Caco-2 (cell line): Measurements from ENCODE around the gene RRAGD. TPM values are rescaled to one million over a fixed set of nuclear protein-coding genes. Genes with fewer than 3 reads are reported as not detected.
"Not testable (repeated sequence)": the region's sequence is repeated elsewhere in the genome, so short reads cannot be mapped to it uniquely, and the experiment has no call there.

Experiments used
- BruUV-seq: library from RNA; stranded (reverse); fragments of 400-500 nt; replicated peaks from 2 replicates; lab custom pipeline; 2021; lab: Mats Ljungman, UMichigan
- CTCF ChIA-PET: fragments of 300-600 bp; sonication (Branson Sonifier 250); formaldehyde crosslinking; loops from one replicate; lab custom pipeline; 2022; ENCODE audit warnings: antibody characterized with exemption; lab: Charles Lee
- POLR2A ChIA-PET: fragments of 300-600 bp; sonication (Branson Sonifier 250); formaldehyde crosslinking; loops from one replicate; lab custom pipeline; 2022; ENCODE audit warnings: antibody characterized with exemption; lab: Charles Lee
- DNase-seq, 2 experiments: peaks; one replicate each; pipeline versions ENCODE4 v3.0.0 to v3.0.0-alpha.2; 2020 to 2022
- H3K27me3 ChIP-seq: replicated peaks from 2 replicates; pipeline ENCODE4 v1.6.0; 2011; ENCODE audit warnings: low read length; ENCODE audit not compliant: control insufficient read depth, insufficient read depth
- H3K36me3 ChIP-seq: 2 replicates; pipeline ENCODE4 v1.5.1; 2011; ENCODE audit warnings: low read length; ENCODE audit not compliant: control insufficient read depth, insufficient read depth
- H3K4me1 ChIP-seq: fragments of 250-450 bp; sonication (Bioruptor Pico); 2 replicates; pipeline ENCODE4 v1.5.1; 2020; ENCODE audit warnings: mild to moderate bottlenecking
- H3K4me3 ChIP-seq: 2 replicates; pipeline ENCODE4 v1.5.1; 2011; ENCODE audit warnings: low read depth, mild to moderate bottlenecking, control low read depth, low read length
- H3K9me3 ChIP-seq: fragments of 250-450 bp; sonication (Bioruptor Pico); 2 replicates; pipeline ENCODE4 v1.5.1; 2020; ENCODE audit warnings: mild to moderate bottlenecking, moderate library complexity
- H3K27ac Mint-ChIP-seq: one replicate; pipeline ENCODE4 v1.8.0; 2022; ENCODE audit warnings: mixed read lengths; ENCODE audit not compliant: unreplicated experiment
- H3K27me3 Mint-ChIP-seq: one replicate; pipeline ENCODE4 v1.8.0; 2022; ENCODE audit warnings: mixed read lengths; ENCODE audit not compliant: insufficient read depth, unreplicated experiment
- H3K36me3 Mint-ChIP-seq: one replicate; pipeline ENCODE4 v1.8.0; 2022; ENCODE audit warnings: mild to moderate bottlenecking, mixed read lengths; ENCODE audit not compliant: insufficient read depth, unreplicated experiment
- H3K4me1 Mint-ChIP-seq: one replicate; pipeline ENCODE4 v1.8.0; 2022; ENCODE audit warnings: low read depth, mixed read lengths; ENCODE audit not compliant: unreplicated experiment
- H3K4me3 Mint-ChIP-seq: one replicate; pipeline ENCODE4 v1.8.0; 2022; ENCODE audit warnings: mild to moderate bottlenecking, moderate library complexity, mixed read lengths; ENCODE audit not compliant: unreplicated experiment
- H3K9me3 Mint-ChIP-seq: one replicate; pipeline ENCODE4 v1.8.0; 2022; ENCODE audit warnings: mixed read lengths; ENCODE audit not compliant: unreplicated experiment
- CTCF ChIP-seq, 2 experiments: fragments of 200-600 bp in 1 of 2; IDR thresholded peaks; 1 replicate in 1 of 2; 2 replicates in 1 of 2; pipeline versions ENCODE4 v1.5.1 to v1.8.0; 2011 to 2022; ENCODE audit warnings: antibody characterized with exemption in 1 of 2, control low read depth in 1 of 2, inconsistent platforms in 1 of 2, low read depth in 1 of 2, low read length in 1 of 2, mild to moderate bottlenecking in 1 of 2, moderate library complexity in 1 of 2; ENCODE audit not compliant: insufficient read depth in 1 of 2, severe bottlenecking in 1 of 2, unreplicated experiment in 1 of 2
- intact Hi-C: fragments of 100-400 bp; cut with micrococcal nuclease; formaldehyde crosslinking; loops from one replicate; pipeline ENCODE4 v1.10.0; 2022; ENCODE audit not compliant: unreplicated experiment
- total RNA-seq: library from RNA; stranded (reverse); gene quantifications from 2 replicates; pipeline ENCODE4 v1.2.3, GENCODE V29; 2022

The RRAGD gene
- total RNA-seq, 1 experiment from 2014 or later = 8.0 TPM

DNA sequence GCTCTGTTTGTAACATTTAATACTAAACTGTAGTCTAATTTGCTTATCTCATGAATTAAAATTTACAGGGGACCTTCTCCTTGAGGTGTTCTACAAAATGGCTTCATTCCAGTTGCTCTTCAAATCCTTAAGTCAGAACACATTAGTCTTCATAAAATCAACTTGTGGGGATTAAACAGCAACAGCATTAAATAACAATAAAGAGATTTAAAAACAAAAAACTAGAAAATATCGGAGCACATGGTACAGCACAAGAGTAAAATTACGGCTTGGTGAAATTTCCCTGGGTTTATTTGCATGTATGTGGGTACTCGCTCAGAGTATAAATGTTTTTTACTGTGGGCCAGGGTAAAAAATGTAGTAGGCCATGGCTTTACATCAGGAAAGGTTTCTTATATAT, 12.0 kb downstream of the RRAGD start:
- no peak for TF ChIP-seq CTCF (IDR thresholded peaks at IDR 0.05; ENCODE audit: insufficient read depth in 1 of 2, low read depth in 1 of 2, low read length in 1 of 2, severe bottlenecking in 1 of 2, unreplicated experiment in 1 of 2)
- ChIA-PET CTCF (no interaction called here), POLR2A (no interaction called here)

GRCh38 chr6:89398762-89399525, 13.1 kb downstream of the RRAGD start:
- DNase-seq = no peak
- no peak overlapping the region for H3K4me3 ChIP-seq
- H3K4me1 ChIP-seq = no peaks in the 10 kb centered on the region
- no peaks in the 10 kb centered on the region for H3K36me3 ChIP-seq
- no peaks in the 10 kb centered on the region for H3K9me3 ChIP-seq
- Mint-ChIP-seq H3K27me3 (no peaks in the 10 kb centered on the region), H3K27ac (no peak overlapping the region), H3K9me3 (no peaks in the 10 kb centered on the region), H3K36me3 (no peaks in the 10 kb centered on the region), H3K4me3 (no peak overlapping the region), H3K4me1 (no peaks in the 10 kb centered on the region)
- POLR2A ChIA-PET = no interaction called here
- no peaks in the 10 kb centered on the region for H3K27me3 ChIP-seq
- intact Hi-C loops = no loop called here
- CTCF ChIA-PET = no interaction called here
- no TSS peak for BruUV-seq
- no peak for TF ChIP-seq CTCF (IDR thresholded peaks at IDR 0.05; ENCODE audit: insufficient read depth in 1 of 2, low read depth in 1 of 2, low read length in 1 of 2, severe bottlenecking in 1 of 2, unreplicated experiment in 1 of 2)

More for the DNA sequence above, 12.0 kb downstream of the RRAGD start:
- no peaks in the 10 kb centered on the region for H3K9me3 Mint-ChIP-seq
- H3K4me1 Mint-ChIP-seq = no peaks in the 10 kb centered on the region
- no peak for DNase-seq
- Histone ChIP-seq H3K4me3 (no peak overlapping the region), H3K36me3 (no peaks in the 10 kb centered on the region), H3K9me3 (no peaks in the 10 kb centered on the region), H3K4me1 (no peaks in the 10 kb centered on the region), H3K27me3 (no peaks in the 10 kb centered on the region)
- H3K36me3 Mint-ChIP-seq = no peaks in the 10 kb centered on the region
- no TSS peak for BruUV-seq
- H3K4me3 Mint-ChIP-seq = no peak overlapping the region
- intact Hi-C loops = no loop called here
- H3K27ac Mint-ChIP-seq = no peak overlapping the region
- H3K27me3 Mint-ChIP-seq = no peaks in the 10 kb centered on the region

DNA sequence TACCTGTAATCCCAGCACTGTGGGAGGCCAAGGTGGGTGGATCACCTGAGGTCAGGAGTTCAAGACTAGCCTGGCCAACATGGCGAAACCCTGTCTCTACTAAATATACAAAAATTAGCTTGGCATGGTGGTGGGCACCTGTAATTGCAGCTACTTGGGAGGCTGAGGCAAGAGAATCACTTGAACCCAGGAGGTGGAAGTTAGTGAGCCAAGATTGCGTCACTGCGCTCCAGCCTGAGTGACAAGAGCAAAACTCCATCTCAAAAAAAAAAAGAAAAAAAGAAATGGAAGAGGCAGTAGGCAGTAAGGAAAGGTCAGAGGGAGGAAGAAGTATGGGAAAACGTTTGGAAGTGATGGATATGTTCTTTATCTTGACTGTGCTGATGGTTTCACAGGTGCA, 14.2 kb downstream of the RRAGD start:
- DNase-seq, H3K27me3 Mint-ChIP-seq, H3K27ac Mint-ChIP-seq, H3K4me3 ChIP-seq, H3K27me3 ChIP-seq, H3K36me3 Mint-ChIP-seq, H3K36me3 ChIP-seq, POLR2A ChIA-PET, H3K9me3 Mint-ChIP-seq, H3K4me1 ChIP-seq, H3K4me1 Mint-ChIP-seq, H3K4me3 Mint-ChIP-seq, intact Hi-C loops, BruUV-seq, H3K9me3 ChIP-seq: not testable (repeated sequence)
- CTCF ChIA-PET = interaction anchor here (0.7 kb wide), 1 partner anchor 217 kb away, joined by 3 read pairs; no protein-coding TSS in a partner anchor
